ENCODE measurements around the gene PDE10A.

PDE10A gene

GRCh38 chr6:165678904-165679303, 15.9 kb upstream of the PDE10A start:
- no peak for DNase-seq (ENCODE audit: insufficient read length, low spot score)
- no peak for FAIRE-seq
- no peak for TF ChIP-seq CTCF (IDR thresholded peaks at IDR 0.05; ENCODE audit: insufficient read depth, missing control alignments)

GRCh38 chr6:165678429-165678828, 15.4 kb upstream of the PDE10A start:
- no peak for TF ChIP-seq CTCF (IDR thresholded peaks at IDR 0.05; ENCODE audit: insufficient read depth, missing control alignments)
- FAIRE-seq, result no peak
- no peak for DNase-seq (ENCODE audit: insufficient read length, low spot score)

- FAIRE-seq, result no peak
- no peak for DNase-seq (ENCODE audit: insufficient read length, low spot score)
- TF ChIP-seq CTCF (IDR thresholded peaks at IDR 0.05; ENCODE audit: insufficient read depth, missing control alignments), result no peak
Measured at GRCh38 chr6:165677091-165677490, 14.1 kb upstream of the PDE10A start.

GRCh38 chr6:165676435-165677068, 13.5 kb upstream of the PDE10A start:
- no peak for TF ChIP-seq CTCF (IDR thresholded peaks at IDR 0.05; ENCODE audit: insufficient read depth, missing control alignments)
- FAIRE-seq (no peak), DNase-seq (ENCODE audit: insufficient read length, low spot score) (no peak)

GRCh38 chr6:165675120-165675519, 12.1 kb upstream of the PDE10A start:
- FAIRE-seq (no peak), DNase-seq (ENCODE audit: insufficient read length, low spot score) (no peak)
- TF ChIP-seq CTCF (IDR thresholded peaks at IDR 0.05; ENCODE audit: insufficient read depth, missing control alignments), result no peak

- no peak for FAIRE-seq
- TF ChIP-seq CTCF (IDR thresholded peaks at IDR 0.05; ENCODE audit: insufficient read depth, missing control alignments), result no peak
Measured at GRCh38 chr6:165674155-165675029, 11.4 kb upstream of the PDE10A start.

More at GRCh38 chr6:165674155-165675029, 11.4 kb upstream of the PDE10A start:
- DNase-seq (ENCODE audit: insufficient read length, low spot score), result no peak
